PC-9 (cell line): Measurements from ENCODE around the gene TOX3.

Experiments
- EZH2 ChIP-seq: fragments of 200-600 bp; sonication (generic); IDR thresholded peaks from 2 replicates; pipeline ENCODE4 v1.8.0; 2017; ENCODE audit warnings: antibody characterized with exemption, low read depth
- TF ChIP-seq, protein P1 (sequence below): fragments of 200-600 bp; sonication (generic); conservative IDR thresholded peaks from 2 replicates; pipeline ENCODE4 v1.6.1; 2017; ENCODE audit warnings: mixed run types, antibody characterized with exemption, mild to moderate bottlenecking, moderate library complexity

DNA sequence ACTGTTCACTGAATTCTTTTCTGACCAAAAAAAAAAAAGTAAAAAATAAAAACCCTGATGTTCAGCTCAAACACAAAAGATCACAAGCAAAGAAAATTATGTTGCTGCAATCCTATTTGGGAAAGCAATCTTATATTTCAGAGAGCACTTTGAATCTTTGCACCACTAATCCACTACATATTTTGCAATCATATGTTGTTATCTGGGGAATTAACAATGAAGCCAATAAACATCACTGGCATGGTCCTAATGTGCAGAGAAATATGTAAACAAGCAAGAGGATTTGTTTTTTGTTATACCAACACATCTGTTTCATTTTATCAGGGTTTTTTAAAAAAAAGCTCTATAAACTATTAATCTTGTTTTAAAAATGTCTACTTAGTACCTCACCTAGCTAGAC, 84.1 kb downstream of the TOX3 start:
- TF ChIP-seq, protein P1, sequence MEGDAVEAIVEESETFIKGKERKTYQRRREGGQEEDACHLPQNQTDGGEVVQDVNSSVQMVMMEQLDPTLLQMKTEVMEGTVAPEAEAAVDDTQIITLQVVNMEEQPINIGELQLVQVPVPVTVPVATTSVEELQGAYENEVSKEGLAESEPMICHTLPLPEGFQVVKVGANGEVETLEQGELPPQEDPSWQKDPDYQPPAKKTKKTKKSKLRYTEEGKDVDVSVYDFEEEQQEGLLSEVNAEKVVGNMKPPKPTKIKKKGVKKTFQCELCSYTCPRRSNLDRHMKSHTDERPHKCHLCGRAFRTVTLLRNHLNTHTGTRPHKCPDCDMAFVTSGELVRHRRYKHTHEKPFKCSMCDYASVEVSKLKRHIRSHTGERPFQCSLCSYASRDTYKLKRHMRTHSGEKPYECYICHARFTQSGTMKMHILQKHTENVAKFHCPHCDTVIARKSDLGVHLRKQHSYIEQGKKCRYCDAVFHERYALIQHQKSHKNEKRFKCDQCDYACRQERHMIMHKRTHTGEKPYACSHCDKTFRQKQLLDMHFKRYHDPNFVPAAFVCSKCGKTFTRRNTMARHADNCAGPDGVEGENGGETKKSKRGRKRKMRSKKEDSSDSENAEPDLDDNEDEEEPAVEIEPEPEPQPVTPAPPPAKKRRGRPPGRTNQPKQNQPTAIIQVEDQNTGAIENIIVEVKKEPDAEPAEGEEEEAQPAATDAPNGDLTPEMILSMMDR = no peak
- TF ChIP-seq EZH2 = no peak
